Activated CD4-positive, alpha-beta memory T cell treated with anti-CD3 and anti-CD28 coated beads, Interleukin-2, amount 10 ng/mL, durations not matched to agents 7 days and 5 days (primary cell): Measurements from ENCODE around the gene PTPRM. TPM values are rescaled to one million over a fixed set of nuclear protein-coding genes. Genes with fewer than 3 reads are reported as not detected.

Experiments
- CTCF ChIA-PET: fragments of 350-600 bp; sonication (Branson Sonifier 250); formaldehyde crosslinking; loops from one replicate; lab custom pipeline; 2021; ENCODE audit warnings: antibody characterized with exemption, inconsistent platforms; lab: Charles Lee
- POLR2A ChIA-PET: fragments of 350-600 bp; sonication (Branson Sonifier 250); formaldehyde crosslinking; loops from one replicate; lab custom pipeline; 2021; ENCODE audit warnings: antibody characterized with exemption; lab: Charles Lee
- DNase-seq: peaks from one replicate; pipeline ENCODE4 v3.0.0-alpha.2; 2020
- H3K27ac Mint-ChIP-seq: one replicate; pipeline ENCODE4 v1.8.0; 2021; ENCODE audit warnings: mild to moderate bottlenecking, mixed read lengths
- H3K27me3 Mint-ChIP-seq: one replicate; pipeline ENCODE4 v1.8.0; 2021; ENCODE audit warnings: mixed read lengths
- H3K36me3 Mint-ChIP-seq: one replicate; pipeline ENCODE4 v1.8.0; 2021; ENCODE audit warnings: low read depth, mixed read lengths
- H3K4me1 Mint-ChIP-seq: one replicate; pipeline ENCODE4 v1.8.0; 2021; ENCODE audit warnings: mixed read lengths
- H3K4me3 Mint-ChIP-seq: one replicate; pipeline ENCODE4 v1.8.0; 2021; ENCODE audit warnings: mild to moderate bottlenecking, mixed read lengths
- H3K9me3 Mint-ChIP-seq: one replicate; pipeline ENCODE4 v1.8.0; 2021; ENCODE audit warnings: mixed read lengths
- total RNA-seq, 2 experiments: library from RNA; stranded (reverse); gene quantifications; one replicate each; pipeline ENCODE4 v1.2.3, GENCODE V29; 2021

Gene PTPRM
- 10 to 100 TPM in 1 of 2 experiments, 1 to 10 TPM in 1; 9.3 to 12.3 TPM for total RNA-seq

DNA sequence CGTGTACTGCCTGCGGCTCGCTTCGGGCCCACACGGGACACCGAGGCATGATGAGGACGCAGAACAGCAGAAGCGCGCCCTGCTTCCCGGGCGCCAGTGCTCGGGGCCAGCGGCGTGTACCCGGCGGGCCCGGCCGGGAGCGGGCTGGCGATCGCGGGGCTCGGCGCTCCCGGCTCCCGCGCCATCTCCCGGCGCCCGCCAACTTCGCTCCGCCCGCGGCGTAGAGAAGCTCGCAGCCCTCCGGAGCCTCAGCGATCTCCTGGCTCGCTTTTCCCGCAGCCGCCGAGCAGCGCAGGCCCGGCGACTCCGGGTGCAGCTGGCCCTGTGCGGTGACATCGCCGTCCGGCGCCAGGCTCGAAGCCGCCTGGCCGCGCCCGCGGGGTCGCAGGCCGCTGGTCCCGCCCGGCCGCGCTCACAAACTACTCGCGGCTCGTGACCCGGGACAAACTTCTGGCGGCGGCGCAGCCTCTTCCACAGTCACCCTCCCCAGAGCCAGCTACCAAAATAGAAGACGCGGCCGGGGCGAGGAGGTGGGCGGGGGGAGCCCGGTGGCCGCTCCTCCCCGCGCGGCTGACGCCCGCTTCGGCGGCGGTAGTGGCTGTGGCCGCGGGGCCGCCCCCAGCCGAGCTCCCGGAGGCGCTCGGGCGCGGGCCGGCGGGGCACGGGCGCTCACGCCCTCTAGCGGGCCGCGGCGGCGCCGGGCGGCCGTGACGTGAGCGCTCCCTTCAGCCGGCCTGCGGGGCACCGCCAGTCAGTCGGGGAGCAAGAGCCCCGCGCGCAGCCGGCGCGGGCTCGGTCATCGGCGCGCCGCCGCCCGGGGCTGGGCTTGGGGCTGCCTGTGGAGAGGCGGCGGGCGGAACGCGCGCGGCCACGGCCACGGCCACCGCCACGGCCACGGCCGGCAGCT, at the start of gene PTPRM:
TSS of gene PTPRM (plus strand) at position 750 of the 907 bp plus-strand sequence. CDS start 503 bp downstream, outside the sequence.
- no peaks in the 10 kb centered on the region for H3K9me3 Mint-ChIP-seq
- no peak within 1 kb of the TSS for H3K27ac Mint-ChIP-seq
- no peaks in the 10 kb centered on the region for H3K36me3 Mint-ChIP-seq
- H3K4me1 Mint-ChIP-seq = peaks cover 4% of the 10 kb centered on the region
- no peak within 1 kb of the TSS for H3K4me3 Mint-ChIP-seq
- ChIA-PET CTCF (interaction anchor here (0.6 to 1.3 kb wide), 6 partner anchors 10 to 645 kb away, joined by 3 to 4 read pairs (median 4); no protein-coding TSS in a partner anchor), POLR2A (no interaction called here)
- peaks cover 42% of the 10 kb centered on the region for H3K27me3 Mint-ChIP-seq
- peak; percentile 55 for DNase-seq

DNA sequence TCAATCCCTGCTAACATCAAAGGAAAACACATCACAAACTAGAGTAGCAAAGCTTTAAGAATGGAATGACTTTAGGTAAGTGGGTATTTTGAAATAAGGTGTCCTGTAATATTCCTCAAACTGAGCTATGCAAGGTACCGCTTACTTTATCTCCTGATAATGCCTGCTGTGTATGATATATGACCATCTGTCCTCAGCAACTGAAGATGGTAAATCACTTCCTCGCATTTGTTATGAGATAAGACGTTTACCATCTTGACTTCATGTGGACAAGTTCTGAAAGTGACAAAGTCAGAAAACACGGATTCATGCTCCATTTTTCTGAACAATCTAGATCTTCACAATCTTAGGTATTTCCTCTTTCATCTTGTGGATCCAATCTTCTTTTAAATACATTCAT, 49.3 kb upstream of the PTPRM start:
- H3K27me3 Mint-ChIP-seq = no peaks in the 10 kb centered on the region
- ChIA-PET POLR2A (no interaction called here), CTCF (no interaction called here)
- H3K4me1 Mint-ChIP-seq = no peaks in the 10 kb centered on the region
- no peak overlapping the region for H3K27ac Mint-ChIP-seq
- H3K9me3 Mint-ChIP-seq = no peaks in the 10 kb centered on the region
- no peak for DNase-seq
- H3K4me3 Mint-ChIP-seq = no peak overlapping the region
- no peaks in the 10 kb centered on the region for H3K36me3 Mint-ChIP-seq

DNA sequence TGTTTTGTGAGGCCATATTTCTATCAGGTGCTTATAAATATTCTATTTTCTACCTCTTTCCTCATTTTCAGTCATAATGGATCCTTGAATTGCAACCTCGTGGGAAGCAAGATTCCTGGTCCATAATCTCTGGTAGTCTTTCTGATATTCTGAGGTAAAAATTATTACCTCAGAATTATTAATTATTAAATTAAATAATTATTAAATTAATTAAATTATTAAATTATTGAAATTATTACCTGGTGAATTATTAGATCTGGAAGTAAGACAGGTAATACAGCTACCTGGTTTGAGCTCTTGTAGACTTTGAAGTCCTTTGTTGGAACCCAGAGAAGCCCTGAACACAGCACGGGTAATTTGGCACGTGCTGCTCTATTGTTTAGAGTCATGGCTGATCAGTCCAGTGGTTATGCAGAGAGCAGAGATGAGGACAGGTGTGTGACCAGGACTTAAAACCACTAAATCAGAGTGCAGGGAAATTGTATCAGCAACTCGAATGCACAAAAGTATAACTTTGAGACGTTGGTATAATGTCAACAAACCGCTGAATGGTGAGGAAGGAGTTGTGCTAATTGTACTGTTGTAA, 46.8 kb upstream of the PTPRM start:
- no peak for DNase-seq
- H3K9me3 Mint-ChIP-seq = no peaks in the 10 kb centered on the region
- no peaks in the 10 kb centered on the region for H3K36me3 Mint-ChIP-seq
- H3K4me3 Mint-ChIP-seq = no peak overlapping the region
- ChIA-PET POLR2A (no interaction called here), CTCF (no interaction called here)
- no peaks in the 10 kb centered on the region for H3K4me1 Mint-ChIP-seq
- no peaks in the 10 kb centered on the region for H3K27me3 Mint-ChIP-seq
- H3K27ac Mint-ChIP-seq = no peak overlapping the region

DNA sequence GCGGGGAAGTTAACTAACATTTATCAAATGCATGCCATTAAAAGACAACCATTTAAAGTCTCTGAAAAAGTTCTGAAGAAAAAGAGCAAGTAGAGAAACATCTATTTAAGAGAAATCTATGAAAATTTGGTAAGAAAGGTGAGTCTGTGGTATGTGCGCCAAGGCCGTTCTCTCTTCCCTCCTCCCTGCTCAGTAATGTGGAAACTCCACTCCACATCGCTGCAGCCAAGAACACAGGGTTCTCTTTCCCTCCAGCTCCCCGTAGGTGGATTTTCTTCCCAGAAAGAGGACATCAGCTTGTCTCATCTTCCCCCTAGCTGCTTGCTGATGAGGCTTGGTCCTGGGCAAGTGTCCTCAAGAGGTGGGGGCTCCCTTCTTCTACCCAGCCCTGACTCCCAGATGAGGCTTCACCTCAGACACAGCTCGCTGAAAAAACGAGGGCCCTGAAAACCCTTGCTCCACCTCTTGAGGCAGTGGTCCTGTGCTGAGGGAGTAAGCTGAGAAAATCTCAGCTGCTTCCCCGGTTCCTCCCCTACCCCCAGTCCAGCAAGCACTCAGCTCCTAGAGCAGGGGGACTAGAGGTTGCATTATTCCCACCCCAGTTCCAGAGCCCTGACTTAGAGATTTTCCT, 45.8 kb upstream of the PTPRM start:
- ChIA-PET CTCF (no interaction called here), POLR2A (no interaction called here)
- no peaks in the 10 kb centered on the region for H3K27me3 Mint-ChIP-seq
- H3K27ac Mint-ChIP-seq = no peak overlapping the region
- no peaks in the 10 kb centered on the region for H3K4me1 Mint-ChIP-seq
- H3K36me3 Mint-ChIP-seq = no peaks in the 10 kb centered on the region
- peaks cover 3% of the 10 kb centered on the region for H3K9me3 Mint-ChIP-seq
- DNase-seq = no peak
- H3K4me3 Mint-ChIP-seq = no peak overlapping the region

DNA sequence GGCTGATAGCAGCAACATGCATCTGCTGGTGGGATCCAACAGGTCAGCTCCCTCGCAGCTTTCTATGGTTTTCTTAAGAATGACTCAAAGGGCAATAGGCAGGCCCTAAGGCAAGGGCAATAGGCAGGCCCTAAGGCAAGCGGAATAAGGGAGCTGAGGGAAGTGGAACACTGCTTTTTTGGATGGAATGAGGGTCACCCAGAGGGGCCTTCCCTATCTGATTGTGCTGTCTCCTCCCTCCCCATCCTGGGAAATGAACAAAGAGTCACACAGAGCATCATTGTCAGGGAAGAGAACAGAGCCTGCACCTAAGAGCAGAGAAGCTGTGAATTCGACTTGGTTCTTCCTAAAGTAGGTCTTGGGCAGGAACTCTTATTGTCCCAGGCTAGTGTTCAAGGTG, 43.3 kb upstream of the PTPRM start:
- Mint-ChIP-seq H3K36me3 (no peaks in the 10 kb centered on the region), H3K27me3 (no peaks in the 10 kb centered on the region), H3K9me3 (peaks cover 3% of the 10 kb centered on the region), H3K4me3 (no peak overlapping the region), H3K4me1 (no peaks in the 10 kb centered on the region), H3K27ac (no peak overlapping the region)
- ChIA-PET POLR2A (no interaction called here), CTCF (no interaction called here)
- DNase-seq = no peak

DNA sequence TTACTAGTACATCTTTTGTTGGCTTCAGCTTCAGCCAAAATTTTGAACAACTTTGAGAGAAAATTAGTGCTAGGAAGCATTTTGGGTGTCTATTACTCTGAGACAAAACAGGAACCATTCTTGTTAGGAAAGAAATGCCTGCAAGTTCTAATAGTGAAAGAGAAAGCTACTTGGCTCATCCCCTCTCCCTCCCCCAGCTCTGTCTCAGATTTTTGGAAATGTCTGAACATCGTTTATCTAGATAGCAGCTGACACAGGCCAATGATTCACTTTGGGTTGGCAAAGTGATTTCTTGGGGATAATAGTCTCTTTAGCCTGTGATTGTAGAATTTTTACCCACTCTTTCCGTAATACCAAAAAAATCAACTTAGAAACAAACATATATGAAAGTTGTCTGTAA, 42.3 kb upstream of the PTPRM start:
- Mint-ChIP-seq H3K27ac (no peak overlapping the region), H3K9me3 (peaks cover 3% of the 10 kb centered on the region), H3K36me3 (no peaks in the 10 kb centered on the region), H3K4me3 (no peak overlapping the region), H3K4me1 (no peaks in the 10 kb centered on the region), H3K27me3 (no peaks in the 10 kb centered on the region)
- CTCF ChIA-PET = no interaction called here
- POLR2A ChIA-PET = no interaction called here
- DNase-seq = no peak

DNA sequence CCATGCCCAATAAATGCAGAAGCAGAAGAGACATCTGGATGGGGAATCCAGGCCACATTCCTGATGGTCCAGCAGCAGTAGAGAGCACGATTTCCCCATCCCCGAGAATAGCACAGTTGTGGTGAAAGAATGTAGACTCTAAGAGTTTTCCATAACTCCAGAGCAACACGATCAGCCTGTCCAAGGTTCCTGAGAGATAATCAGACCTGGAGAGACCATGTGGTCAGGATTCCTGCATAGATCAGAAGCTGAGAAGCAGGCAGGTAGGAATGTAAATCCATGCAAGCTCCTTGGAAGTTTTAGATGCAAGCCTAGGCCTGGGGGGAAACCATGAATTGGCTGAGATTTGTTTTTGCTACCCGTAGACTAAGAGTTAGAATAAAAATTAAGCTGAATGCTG, 34.2 kb upstream of the PTPRM start:
- POLR2A ChIA-PET = no interaction called here
- H3K4me1 Mint-ChIP-seq = no peaks in the 10 kb centered on the region
- no peak overlapping the region for H3K4me3 Mint-ChIP-seq
- no peaks in the 10 kb centered on the region for H3K27me3 Mint-ChIP-seq
- H3K27ac Mint-ChIP-seq = no peak overlapping the region
- no peaks in the 10 kb centered on the region for H3K36me3 Mint-ChIP-seq
- H3K9me3 Mint-ChIP-seq = peaks cover 3% of the 10 kb centered on the region
- CTCF ChIA-PET = no interaction called here
- DNase-seq = no peak

DNA sequence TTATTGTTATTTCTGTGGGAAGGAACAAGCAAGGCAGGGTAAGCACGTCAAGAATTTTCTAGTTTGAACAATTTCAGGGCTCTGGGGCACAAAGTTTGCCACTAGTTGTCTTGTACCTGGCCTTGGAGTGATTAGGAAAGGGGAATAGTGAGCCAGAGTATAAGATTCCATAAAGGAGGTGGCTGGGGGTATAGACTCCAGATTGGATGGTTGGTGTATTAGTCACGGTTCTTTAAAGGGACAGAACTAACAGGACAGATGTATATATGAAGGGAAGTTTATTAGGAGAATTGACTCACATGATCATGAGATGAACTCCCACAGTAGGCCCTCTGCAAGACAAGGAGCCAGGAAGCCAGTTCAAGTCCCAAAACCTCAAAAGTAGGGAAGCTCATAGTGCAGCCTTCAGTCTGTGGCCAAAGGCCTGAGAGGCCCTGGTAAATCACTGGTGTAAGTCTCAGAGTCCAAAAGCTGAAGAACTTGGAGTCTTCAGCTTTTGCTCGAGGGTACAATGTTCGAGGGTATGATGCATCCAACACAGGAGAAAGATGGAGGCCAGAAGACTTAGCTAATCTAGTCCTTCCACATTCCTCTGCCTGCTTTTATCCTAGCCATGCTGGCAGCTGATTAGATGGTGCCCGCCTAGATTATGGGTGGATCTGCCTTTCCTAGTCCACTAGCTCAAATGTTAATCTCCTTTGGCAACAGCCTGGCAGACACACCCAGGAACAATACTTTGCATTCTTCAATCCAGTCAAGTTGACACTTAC, 31.5 kb upstream of the PTPRM start:
- Mint-ChIP-seq H3K36me3 (no peaks in the 10 kb centered on the region), H3K4me1 (no peaks in the 10 kb centered on the region)
- POLR2A ChIA-PET = no interaction called here

DNA sequence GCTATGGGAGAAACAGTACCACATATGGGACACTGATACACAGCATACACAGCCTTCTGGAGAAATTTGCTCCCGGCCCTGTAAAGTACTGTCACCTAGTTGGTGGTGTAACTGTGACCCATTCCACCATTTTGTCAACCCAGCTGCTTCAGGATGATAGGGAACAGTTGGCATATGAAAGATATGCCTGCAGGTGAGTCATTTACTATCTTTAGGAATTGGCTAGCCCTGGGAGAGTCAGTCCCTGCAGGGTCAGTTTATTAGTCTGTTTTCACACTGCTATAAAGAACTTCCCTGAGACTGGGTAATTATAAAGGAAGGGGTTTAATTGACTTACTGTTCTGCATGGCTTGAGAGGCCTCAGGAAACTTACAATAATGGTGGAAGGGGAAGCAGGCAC, 30.0 kb upstream of the PTPRM start:
- Mint-ChIP-seq H3K4me1 (no peaks in the 10 kb centered on the region), H3K27me3 (no peaks in the 10 kb centered on the region), H3K27ac (no peak overlapping the region), H3K4me3 (no peak overlapping the region), H3K9me3 (peaks cover 7% of the 10 kb centered on the region), H3K36me3 (no peaks in the 10 kb centered on the region)
- ChIA-PET POLR2A (no interaction called here), CTCF (no interaction called here)
- DNase-seq = no peak

More for the DNA sequence above, 31.5 kb upstream of the PTPRM start:
- Mint-ChIP-seq H3K4me3 (no peak overlapping the region), H3K9me3 (peaks cover 3% of the 10 kb centered on the region), H3K27me3 (no peaks in the 10 kb centered on the region), H3K27ac (no peak overlapping the region)
- CTCF ChIA-PET = no interaction called here
- no peak for DNase-seq

DNA sequence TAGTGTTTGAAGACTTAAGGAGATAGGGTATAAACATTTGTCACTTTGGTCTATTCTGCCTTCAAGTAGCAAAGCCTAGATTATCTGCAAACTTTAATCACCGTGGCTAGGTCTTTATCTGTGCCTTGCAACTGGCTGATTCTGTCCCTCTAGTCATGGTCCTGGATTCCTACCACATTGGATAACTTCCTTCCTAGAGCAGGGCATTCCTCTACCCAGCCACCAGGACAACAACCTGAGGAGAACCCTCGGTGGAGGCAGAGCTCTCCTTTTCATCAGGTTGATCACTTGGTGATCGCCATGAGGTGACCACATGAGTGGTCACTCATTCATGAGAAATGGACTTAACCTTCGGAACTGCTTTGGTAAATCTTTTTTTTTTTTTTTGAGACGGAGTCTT, 25.3 kb upstream of the PTPRM start:
- Mint-ChIP-seq H3K36me3 (no peaks in the 10 kb centered on the region), H3K27ac (no peak overlapping the region), H3K4me1 (no peaks in the 10 kb centered on the region), H3K4me3 (no peak overlapping the region), H3K9me3 (peaks cover 4% of the 10 kb centered on the region), H3K27me3 (no peaks in the 10 kb centered on the region)
- ChIA-PET POLR2A (no interaction called here), CTCF (no interaction called here)
- DNase-seq = no peak

DNA sequence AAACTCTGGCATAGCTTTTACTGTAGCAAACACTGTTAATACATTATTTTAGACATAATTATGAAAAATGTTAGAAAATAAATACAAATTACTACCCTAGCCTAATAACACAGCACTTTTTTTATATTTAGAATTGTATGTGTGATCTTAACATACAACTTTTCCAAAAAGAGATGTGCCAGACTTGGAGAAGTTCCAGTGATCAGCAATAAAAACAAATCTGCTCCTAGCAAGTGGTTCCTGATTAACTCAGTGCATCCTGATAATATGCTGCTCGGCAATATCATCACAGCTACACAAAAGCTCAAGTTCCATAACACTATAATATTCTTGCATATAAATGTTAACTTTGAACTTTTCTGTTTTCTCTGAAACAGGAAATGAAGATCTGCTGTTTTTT, 22.4 kb upstream of the PTPRM start:
- Mint-ChIP-seq H3K4me3 (no peak overlapping the region), H3K36me3 (no peaks in the 10 kb centered on the region), H3K27ac (no peak overlapping the region), H3K4me1 (no peaks in the 10 kb centered on the region), H3K27me3 (no peaks in the 10 kb centered on the region), H3K9me3 (peaks cover 4% of the 10 kb centered on the region)
- no peak for DNase-seq
- ChIA-PET POLR2A (no interaction called here), CTCF (interaction anchor here (0.7 kb wide), 1 partner anchor 439 kb away, joined by 3 read pairs; no protein-coding TSS in a partner anchor)

DNA sequence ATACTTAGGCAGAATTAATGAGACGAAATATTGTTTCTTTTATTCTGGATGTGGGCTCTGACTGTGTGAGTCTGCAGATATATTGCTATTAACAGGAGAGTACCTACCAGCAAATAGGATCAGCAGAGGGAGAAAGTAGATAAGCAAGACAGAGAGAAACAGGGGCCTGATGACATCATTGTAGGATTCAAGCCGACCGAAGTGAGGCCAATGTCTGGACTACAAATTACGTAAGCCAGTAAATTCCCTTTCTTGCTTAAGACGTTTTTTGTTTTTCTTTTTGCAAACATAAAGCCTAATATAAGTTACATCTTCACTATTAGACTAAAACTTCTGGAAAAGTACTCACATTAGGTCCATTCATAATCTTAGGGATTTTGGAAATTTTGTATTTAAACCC, 21.4 kb upstream of the PTPRM start:
- CTCF ChIA-PET = no interaction called here
- H3K36me3 Mint-ChIP-seq = no peaks in the 10 kb centered on the region
- H3K27ac Mint-ChIP-seq = no peak overlapping the region
- H3K4me1 Mint-ChIP-seq = no peaks in the 10 kb centered on the region
- no peaks in the 10 kb centered on the region for H3K27me3 Mint-ChIP-seq
- POLR2A ChIA-PET = no interaction called here
- H3K4me3 Mint-ChIP-seq = no peak overlapping the region
- H3K9me3 Mint-ChIP-seq = peaks cover 3% of the 10 kb centered on the region
- no peak for DNase-seq

DNA sequence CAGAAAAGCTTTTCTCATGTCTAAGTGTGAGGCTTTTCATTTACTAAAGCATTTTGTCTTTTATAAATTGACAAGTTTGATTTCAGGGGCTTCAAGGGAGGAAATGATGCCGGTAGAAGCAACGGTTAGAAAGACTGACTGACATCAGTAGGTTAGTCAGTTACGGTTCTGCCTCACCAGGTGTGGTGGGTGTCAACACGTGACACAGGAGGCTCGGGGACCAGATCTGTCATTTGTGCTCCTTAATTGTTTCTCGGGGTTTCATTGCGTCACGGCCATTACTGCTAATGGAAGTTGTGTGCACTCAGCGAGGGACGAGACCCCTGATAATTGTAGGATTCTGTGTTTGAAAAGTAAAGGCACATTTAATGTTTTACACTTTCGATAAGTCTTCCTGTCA, 18.9 kb upstream of the PTPRM start:
- Mint-ChIP-seq H3K27ac (no peak overlapping the region), H3K36me3 (no peaks in the 10 kb centered on the region), H3K4me3 (no peak overlapping the region), H3K4me1 (no peaks in the 10 kb centered on the region), H3K9me3 (no peaks in the 10 kb centered on the region), H3K27me3 (no peaks in the 10 kb centered on the region)
- DNase-seq = no peak
- POLR2A ChIA-PET = no interaction called here
- CTCF ChIA-PET = no interaction called here
